GM11168 (cell line): ENCODE results near the gene RAB4B.
"Not testable (repeated sequence)": the region's sequence is repeated elsewhere in the genome, so short reads cannot be mapped to it uniquely, and the experiment has no call there.

Experiments used
- in situ Hi-C: fragments of 300-500 bp; cut with MboI; formaldehyde crosslinking; loops from one replicate; pipeline ENCODE4 v1.12.0; 2022; ENCODE audit warnings: low sequenced_read_pairs; ENCODE audit not compliant: unreplicated experiment

The RAB4B gene

DNA sequence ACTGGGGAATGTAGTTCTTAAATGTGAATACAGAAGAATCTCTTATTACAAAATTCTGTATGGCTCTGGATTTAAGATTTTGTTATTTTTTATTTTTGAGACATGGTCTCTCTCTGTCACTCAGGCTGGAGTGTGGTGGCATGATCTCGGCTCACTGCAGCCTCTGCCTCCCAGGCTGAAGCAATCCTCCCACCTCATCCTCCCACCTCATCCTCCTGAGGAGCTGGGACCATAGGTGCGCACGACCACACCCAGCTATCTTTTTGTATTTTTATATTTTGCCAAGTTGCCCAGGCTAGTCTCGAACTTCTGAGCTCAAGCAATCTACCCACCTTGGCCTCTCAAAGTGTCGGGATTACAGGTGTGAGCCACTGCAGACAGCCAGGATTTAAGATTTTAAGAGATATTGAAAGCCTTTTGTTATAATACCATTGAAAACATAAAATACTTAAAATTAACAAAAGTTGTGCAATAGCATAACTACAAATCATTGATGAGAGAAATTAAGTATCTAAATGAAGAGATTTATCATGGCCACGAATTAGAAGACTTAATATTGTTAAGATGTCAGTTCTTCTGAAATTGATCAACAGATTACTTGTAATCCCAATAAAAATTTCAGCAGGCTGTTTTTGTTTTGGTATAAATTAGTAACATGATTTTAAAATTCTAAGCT is 58.8 kb downstream of the RAB4B start:
- in situ Hi-C loops: no loop called here

DNA sequence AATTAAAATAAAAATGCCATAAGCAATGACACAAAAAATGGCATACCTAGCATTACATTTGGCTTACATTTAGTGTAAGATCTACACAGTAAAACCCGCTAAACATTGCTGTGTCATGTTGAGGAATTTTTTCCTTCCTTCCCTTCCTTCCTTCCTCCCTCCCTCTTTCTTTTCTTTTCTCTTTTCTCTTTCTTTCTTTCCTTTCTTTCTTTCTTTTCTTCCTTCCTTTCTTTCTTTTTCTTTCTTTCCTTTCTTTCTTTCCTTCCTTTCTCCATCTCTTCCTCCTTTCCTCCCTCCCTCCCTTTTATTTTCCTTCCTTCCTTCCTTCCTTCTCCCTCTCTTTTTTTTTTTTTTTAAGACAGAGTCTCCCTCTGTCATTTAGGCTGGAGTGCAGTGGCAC is 60.4 kb downstream of the RAB4B start:
- in situ Hi-C loops: not testable (repeated sequence)

DNA sequence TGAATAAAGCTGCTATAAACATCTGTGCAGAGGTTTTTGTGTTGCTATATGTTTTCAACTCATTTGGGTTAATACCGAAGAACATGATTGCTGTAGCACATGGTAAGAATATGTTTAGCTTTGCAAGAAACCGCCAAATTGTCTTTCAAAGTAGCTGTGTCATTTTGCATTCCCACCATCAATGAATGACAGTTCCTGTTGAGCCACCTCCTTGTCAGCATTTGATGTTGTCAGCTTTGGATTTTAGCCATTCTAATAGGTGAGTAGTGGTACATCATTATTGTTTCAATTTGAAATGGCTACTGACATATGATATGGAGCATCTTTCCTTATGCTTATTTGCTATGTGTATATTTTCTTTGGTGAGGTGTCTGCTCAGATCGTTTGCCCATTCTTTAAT is 64.0 kb downstream of the RAB4B start:
- in situ Hi-C loops: not testable (repeated sequence)

DNA sequence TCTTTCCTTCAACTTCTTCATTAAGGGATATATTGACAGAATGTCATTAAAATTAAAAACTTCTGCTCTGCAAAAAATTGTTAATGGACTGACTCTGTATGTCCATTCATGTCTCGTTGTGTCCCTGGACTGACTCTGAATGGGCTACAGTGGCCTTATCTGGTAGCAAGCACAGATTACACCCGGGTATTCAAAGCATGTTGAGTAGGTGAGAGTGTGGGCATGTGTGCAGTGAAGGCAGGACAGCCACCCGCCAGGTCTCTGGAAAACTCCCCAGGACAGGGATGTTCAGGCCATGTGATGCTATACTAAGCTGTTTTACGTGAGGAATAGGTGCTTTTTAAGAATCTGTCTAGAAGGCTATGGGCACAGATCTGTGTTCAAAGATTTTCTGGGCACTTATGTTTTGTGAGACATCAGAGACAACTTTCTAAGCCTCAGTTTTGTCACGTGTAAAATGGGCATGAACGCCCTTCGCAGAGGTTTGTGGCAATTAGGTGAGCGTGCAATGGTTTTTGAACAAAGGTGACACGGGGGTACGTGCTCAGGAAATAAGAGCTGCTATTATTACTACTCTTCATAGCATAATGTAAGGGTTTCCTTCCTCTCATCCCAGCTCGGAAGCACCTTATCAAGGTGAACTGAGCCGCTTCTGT is 65.1 kb downstream of the RAB4B start:
- in situ Hi-C loops: not testable (repeated sequence)

DNA sequence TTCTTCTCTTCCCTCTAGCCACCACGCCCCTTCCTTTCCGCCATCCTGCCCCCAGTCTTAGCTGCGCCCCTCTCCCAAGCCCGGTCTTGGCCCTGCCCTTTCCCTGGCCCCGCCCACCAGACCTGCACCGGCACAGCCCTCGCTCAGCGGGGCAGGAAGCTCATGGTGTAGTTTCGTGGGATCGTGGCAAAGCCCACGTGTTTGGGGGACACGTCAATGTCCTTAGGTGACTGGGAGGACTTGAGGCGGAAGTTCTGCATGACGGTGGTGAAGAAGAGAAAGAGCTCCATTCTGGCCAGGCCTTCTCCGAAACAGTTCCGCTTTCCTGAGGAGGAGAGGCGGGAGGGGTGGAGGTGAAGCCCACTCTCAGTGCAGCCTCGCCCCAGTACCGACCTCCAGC is 65.6 kb downstream of the RAB4B start:
- in situ Hi-C loops: not testable (repeated sequence)
